GM12878 (cell line): Measurements from ENCODE around the gene NUP85. TPM values are rescaled to one million over a fixed set of nuclear protein-coding genes. Genes with fewer than 3 reads are reported as not detected.
A peak's percentile ranks its signal among the peaks of the same experiment; 100 is the strongest.

Source experiments
- ATAC-seq: fragments of 200-7000 bp; cut with Tn5 transposase; 3 replicates; pipeline ENCODE4 v1.9.1; 2020; ENCODE audit warnings: mild to moderate bottlenecking, moderate library complexity
- BruUV-seq: library from RNA; stranded (reverse); fragments of 400-500 nt; replicated peaks from 2 replicates; lab custom pipeline; 2021; lab: Mats Ljungman, UMichigan
- CTCF ChIA-PET: fragments of 300-600 bp; sonication (Branson Sonifier 250); formaldehyde crosslinking; extraction: SDS; loops from one replicate; lab custom pipeline; 2021; ENCODE audit warnings: inconsistent platforms; lab: Yijun Ruan, JAX
- POLR2A ChIA-PET: fragments of 350-600 bp; formaldehyde crosslinking; extraction: SDS; loops from one replicate; lab custom pipeline; 2021; ENCODE audit warnings: inconsistent platforms; lab: Charles Lee
- RAD21 ChIA-PET: fragments of 300-600 bp; sonication (Branson Sonifier 250); formaldehyde crosslinking; loops from one replicate; lab custom pipeline; 2023; ENCODE audit warnings: antibody characterized with exemption; ENCODE audit not compliant: unreplicated experiment; lab: Charles Lee
- SMC1A ChIA-PET: fragments of 300-600 bp; sonication (Branson Sonifier 250); formaldehyde crosslinking; loops from one replicate; lab custom pipeline; 2023; ENCODE audit not compliant: unreplicated experiment, uncharacterized antibody; lab: Charles Lee
- DNase-seq: peaks from one replicate; pipeline ENCODE4 v3.0.0-alpha.2; 2011; ENCODE audit warnings: low read depth, low spot score
- FAIRE-seq: peaks from 3 replicates; lab custom pipeline; 2011; peaks lifted over from hg19 to GRCh38; lab: Jason Lieb, UNC
- H2AFZ ChIP-seq: 2 replicates; pipeline ENCODE4 v1.6.0; 2011; ENCODE audit warnings: low read depth, low read length, control low read depth; ENCODE audit not compliant: control insufficient read depth
- H3K27ac ChIP-seq: 2 replicates; pipeline ENCODE4 v1.5.1; 2011; ENCODE audit warnings: control low read depth; ENCODE audit not compliant: control insufficient read depth, insufficient read depth
- H3K27me3 ChIP-seq, 2 experiments: replicated peaks in 1 of 2; 2 replicates each; pipeline versions ENCODE4 v1.6.0 to v1.6.1; 2011; ENCODE audit warnings: low read length in 1 of 2; ENCODE audit not compliant: control insufficient read depth in 2 of 2, insufficient read depth in 2 of 2
- H3K36me3 ChIP-seq, 2 experiments: 2 replicates each; pipeline ENCODE4 v1.5.1; 2011; ENCODE audit warnings: low read length in 1 of 2; ENCODE audit not compliant: control insufficient read depth in 2 of 2, insufficient read depth in 2 of 2
- H3K4me1 ChIP-seq: 2 replicates; pipeline ENCODE4 v1.6.1; 2011; ENCODE audit warnings: mild to moderate bottlenecking, low read length, moderate library complexity, mixed read lengths; ENCODE audit not compliant: control insufficient read depth, insufficient read depth
- H3K4me2 ChIP-seq: 2 replicates; pipeline ENCODE4 v1.6.0; 2011; ENCODE audit warnings: control low read depth; ENCODE audit not compliant: control insufficient read depth, insufficient read depth
- H3K4me3 ChIP-seq: fragments of 200-600 bp; sonication (generic); 2 replicates; pipeline ENCODE4 v1.5.1; 2016
- H3K79me2 ChIP-seq: 2 replicates; pipeline ENCODE4 v1.6.0; 2011; ENCODE audit warnings: low read length; ENCODE audit not compliant: control insufficient read depth, insufficient read depth
- H3K9ac ChIP-seq: 2 replicates; pipeline ENCODE4 v1.8.0; 2011; ENCODE audit warnings: low read length, control low read depth, mixed read lengths; ENCODE audit not compliant: control insufficient read depth, insufficient read depth
- H3K9me3 ChIP-seq: replicated peaks from 3 replicates; pipeline ENCODE4 v1.5.1; 2011; ENCODE audit warnings: mild to moderate bottlenecking, low read length; ENCODE audit not compliant: control insufficient read depth, insufficient read depth
- H4K20me1 ChIP-seq: 2 replicates; pipeline ENCODE4 v1.6.0; 2011; ENCODE audit not compliant: control insufficient read depth, insufficient read depth
- CHD2 ChIP-seq: IDR thresholded peaks from 2 replicates; pipeline ENCODE4 v1.6.1; 2011; ENCODE audit warnings: low read depth, low read length, improper control_type of control experiment, borderline replicate concordance
- ETV6 ChIP-seq, 2 experiments: fragments of 450-650 bp in 1 of 2; IDR thresholded peaks in 1 of 2; conservative IDR thresholded peaks in 1 of 2; 2 replicates each; pipeline ENCODE4 v1.6.1; 2014; ENCODE audit warnings: antibody characterized with exemption in 1 of 2, borderline replicate concordance in 1 of 2, low read depth in 1 of 2, mild to moderate bottlenecking in 1 of 2, moderate library complexity in 1 of 2
- FOS ChIP-seq: IDR thresholded peaks from 3 replicates; pipeline ENCODE4 v1.6.1; 2011; ENCODE audit warnings: borderline replicate concordance; ENCODE audit not compliant: insufficient read length; ENCODE audit errors: extremely low read depth
- MEF2A ChIP-seq: IDR thresholded peaks from 2 replicates; pipeline ENCODE4 v1.6.1; 2011; ENCODE audit warnings: low read depth, mild to moderate bottlenecking, low read length, moderate library complexity; ENCODE audit not compliant: insufficient read depth
- MXI1 ChIP-seq: fragments of 150-350 bp; IDR thresholded peaks from 2 replicates; pipeline ENCODE4 v1.6.1; 2011; ENCODE audit warnings: low read depth, mild to moderate bottlenecking, inconsistent platforms, low read length, improper control_type of control experiment
- MYB ChIP-seq: fragments of 150-350 bp; IDR thresholded peaks from 2 replicates; pipeline ENCODE4 v1.6.1; 2014; ENCODE audit warnings: mild to moderate bottlenecking, low read depth, low read length, borderline replicate concordance
- NFIC ChIP-seq: IDR thresholded peaks from 2 replicates; pipeline ENCODE4 v1.6.1; 2012; ENCODE audit warnings: low read depth, mild to moderate bottlenecking, inconsistent platforms, low read length, moderate library complexity
- PAX5 ChIP-seq: IDR thresholded peaks from 2 replicates; pipeline ENCODE4 v1.6.1; 2011; ENCODE audit warnings: low read depth, low read length, borderline replicate concordance
- SMC3 ChIP-seq: IDR thresholded peaks from 2 replicates; pipeline ENCODE4 v1.6.1; 2011; ENCODE audit warnings: low read length, improper control_type of control experiment, borderline replicate concordance
- SREBF2 ChIP-seq: IDR thresholded peaks from 2 replicates; pipeline ENCODE4 v1.6.1; 2012; ENCODE audit warnings: mild to moderate bottlenecking, low read length
- SUZ12 ChIP-seq: fragments of 200-600 bp; sonication (generic); IDR thresholded peaks from one replicate; pipeline ENCODE4 v1.6.1; 2018; ENCODE audit warnings: antibody characterized with exemption, mild to moderate bottlenecking; ENCODE audit not compliant: unreplicated experiment
- ZSCAN29 ChIP-seq: fragments of 450-650 bp; IDR thresholded peaks from 2 replicates; pipeline ENCODE4 v1.6.1; 2017; ENCODE audit warnings: mild to moderate bottlenecking, moderate library complexity
- WGBS: methylation state at CpG from one replicate; pipeline ENCODE4 v1.1.6; 2016; ENCODE audit warnings: low lambda C conversion rate; ENCODE audit not compliant: insufficient replicate concordance, insufficient coverage; ENCODE audit errors: missing lambda C conversion rate; 5-methylcytosine and 5-hydroxymethylcytosine counted together
- in situ Hi-C: fragments of 300-500 bp; cut with MboI; formaldehyde crosslinking; loops from 9 replicates; pipeline ENCODE4 v1.14.3; 2018; ENCODE audit warnings: mixed read lengths
- intact Hi-C: fragments of 100-400 bp; cut with micrococcal nuclease; formaldehyde crosslinking; loops from one replicate; pipeline ENCODE4 v1.14.2; 2022; ENCODE audit not compliant: unreplicated experiment
- polyA plus RNA-seq, 11 experiments: library from polyadenylated mRNA; depleted of rRNA in 4 of 11; unstranded in 6 of 11; stranded (reverse) in 5 of 11; fragments of >200 nt; fragmentation: Nextera tagmentation in 4 of 11; fragmentation: Illumina TruSeq in 1 of 11; extraction: Ambion mirVana in 4 of 11; extraction: Trizol in 1 of 11; gene quantifications; 1 replicate in 1 of 11; 2 replicates in 10 of 11; pipeline versions ENCODE4 v1.2.1 to v1.2.3, GENCODE V29; 2011 to 2016; ENCODE audit warnings: inconsistent platforms in 2 of 11, missing spikeins in 2 of 11, low read depth in 1 of 11
- total RNA-seq, 4 experiments: library from RNA; depleted of rRNA in 3 of 4; stranded (reverse); fragments of >200 nt in 3 of 4; fragmentation: Illumina TruSeq in 1 of 4; extraction: Trizol in 1 of 4; gene quantifications; 2 replicates each; pipeline versions ENCODE4 v1.2.1 to v1.2.3, GENCODE V29; 2013 to 2021
- TF ChIP-seq, protein P1 (sequence below): fragments of 450-650 bp; IDR thresholded peaks from 2 replicates; pipeline ENCODE4 v1.6.1; 2017; ENCODE audit warnings: mild to moderate bottlenecking, low read depth, inconsistent platforms; ENCODE audit not compliant: poor library complexity, severe bottlenecking
- TF ChIP-seq, protein P2 (sequence below): fragments of 150-350 bp; IDR thresholded peaks from 2 replicates; pipeline ENCODE4 v1.6.1; 2016; ENCODE audit warnings: low read depth, low read length
- TF ChIP-seq, protein P3 (sequence below): fragments of 450-650 bp; IDR thresholded peaks from 2 replicates; pipeline ENCODE4 v1.6.1; 2017; ENCODE audit warnings: mild to moderate bottlenecking

Gene NUP85
- total and polyA plus RNA-seq, 10 of the 15 experiments (the other 5 are each of a cell fraction or from before 2014, with no cell fraction given) = 54.0 to 135 (median 95.4) TPM

DNA sequence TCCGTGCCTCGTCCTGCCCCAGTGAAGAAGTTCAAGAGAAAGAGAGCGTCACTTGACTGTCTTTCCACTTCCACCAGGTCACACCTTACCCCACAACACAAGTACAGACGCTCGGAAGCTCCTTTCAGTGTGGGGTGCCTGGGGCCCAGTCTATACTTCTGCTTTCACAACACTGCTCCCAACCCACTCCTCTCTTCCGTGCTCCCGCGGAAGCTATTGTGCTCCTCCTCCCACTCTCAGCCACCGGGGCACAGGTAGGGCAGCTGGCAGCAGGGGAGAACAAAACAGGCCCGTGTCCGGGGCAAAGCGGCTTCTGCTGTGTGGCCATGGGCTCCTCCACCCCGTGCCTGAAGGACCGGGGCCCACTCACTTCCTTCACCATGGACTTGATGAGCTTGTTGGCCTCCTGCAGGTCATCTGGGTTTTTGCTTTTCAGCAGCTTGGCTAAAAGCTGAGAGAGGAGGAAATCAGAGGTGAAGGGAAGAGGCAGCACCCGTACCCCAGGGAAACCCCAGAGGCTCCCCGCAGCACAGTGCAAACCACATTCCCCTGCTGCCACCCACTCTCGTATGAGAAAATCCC, 37.1 kb downstream of the NUP85 start:
- in situ Hi-C loops = no loop called here
- TF ChIP-seq NFIC (no peak), PAX5 (no peak; the same call in 1 of the 2 replicates), FOS (no peak), ZSCAN29 (no peak), MEF2A (no peak), MYB (no peak), MXI1 (no peak), SMC3 (no peak), CHD2 (no peak), SREBF2 (no peak), ETV6 (conservative IDR thresholded peaks at IDR 0.05 in 1 of 2, IDR thresholded peaks at IDR 0.05 in 1 of 2; ENCODE audit: borderline replicate concordance in 1 of 2, low read depth in 1 of 2) (0 out of 4 replicates have a peak, but pooled peaks of 1 of the 2 experiments have one; percentile 25), SUZ12 (no peak)
- TF ChIP-seq, protein P1, sequence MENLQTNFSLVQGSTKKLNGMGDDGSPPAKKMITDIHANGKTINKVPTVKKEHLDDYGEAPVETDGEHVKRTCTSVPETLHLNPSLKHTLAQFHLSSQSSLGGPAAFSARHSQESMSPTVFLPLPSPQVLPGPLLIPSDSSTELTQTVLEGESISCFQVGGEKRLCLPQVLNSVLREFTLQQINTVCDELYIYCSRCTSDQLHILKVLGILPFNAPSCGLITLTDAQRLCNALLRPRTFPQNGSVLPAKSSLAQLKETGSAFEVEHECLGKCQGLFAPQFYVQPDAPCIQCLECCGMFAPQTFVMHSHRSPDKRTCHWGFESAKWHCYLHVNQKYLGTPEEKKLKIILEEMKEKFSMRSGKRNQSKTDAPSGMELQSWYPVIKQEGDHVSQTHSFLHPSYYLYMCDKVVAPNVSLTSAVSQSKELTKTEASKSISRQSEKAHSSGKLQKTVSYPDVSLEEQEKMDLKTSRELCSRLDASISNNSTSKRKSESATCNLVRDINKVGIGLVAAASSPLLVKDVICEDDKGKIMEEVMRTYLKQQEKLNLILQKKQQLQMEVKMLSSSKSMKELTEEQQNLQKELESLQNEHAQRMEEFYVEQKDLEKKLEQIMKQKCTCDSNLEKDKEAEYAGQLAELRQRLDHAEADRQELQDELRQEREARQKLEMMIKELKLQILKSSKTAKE = no peak
- TF ChIP-seq, protein P2, sequence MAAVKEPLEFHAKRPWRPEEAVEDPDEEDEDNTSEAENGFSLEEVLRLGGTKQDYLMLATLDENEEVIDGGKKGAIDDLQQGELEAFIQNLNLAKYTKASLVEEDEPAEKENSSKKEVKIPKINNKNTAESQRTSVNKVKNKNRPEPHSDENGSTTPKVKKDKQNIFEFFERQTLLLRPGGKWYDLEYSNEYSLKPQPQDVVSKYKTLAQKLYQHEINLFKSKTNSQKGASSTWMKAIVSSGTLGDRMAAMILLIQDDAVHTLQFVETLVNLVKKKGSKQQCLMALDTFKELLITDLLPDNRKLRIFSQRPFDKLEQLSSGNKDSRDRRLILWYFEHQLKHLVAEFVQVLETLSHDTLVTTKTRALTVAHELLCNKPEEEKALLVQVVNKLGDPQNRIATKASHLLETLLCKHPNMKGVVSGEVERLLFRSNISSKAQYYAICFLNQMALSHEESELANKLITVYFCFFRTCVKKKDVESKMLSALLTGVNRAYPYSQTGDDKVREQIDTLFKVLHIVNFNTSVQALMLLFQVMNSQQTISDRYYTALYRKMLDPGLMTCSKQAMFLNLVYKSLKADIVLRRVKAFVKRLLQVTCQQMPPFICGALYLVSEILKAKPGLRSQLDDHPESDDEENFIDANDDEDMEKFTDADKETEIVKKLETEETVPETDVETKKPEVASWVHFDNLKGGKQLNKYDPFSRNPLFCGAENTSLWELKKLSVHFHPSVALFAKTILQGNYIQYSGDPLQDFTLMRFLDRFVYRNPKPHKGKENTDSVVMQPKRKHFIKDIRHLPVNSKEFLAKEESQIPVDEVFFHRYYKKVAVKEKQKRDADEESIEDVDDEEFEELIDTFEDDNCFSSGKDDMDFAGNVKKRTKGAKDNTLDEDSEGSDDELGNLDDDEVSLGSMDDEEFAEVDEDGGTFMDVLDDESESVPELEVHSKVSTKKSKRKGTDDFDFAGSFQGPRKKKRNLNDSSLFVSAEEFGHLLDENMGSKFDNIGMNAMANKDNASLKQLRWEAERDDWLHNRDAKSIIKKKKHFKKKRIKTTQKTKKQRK = no peak
- TF ChIP-seq, protein P3, sequence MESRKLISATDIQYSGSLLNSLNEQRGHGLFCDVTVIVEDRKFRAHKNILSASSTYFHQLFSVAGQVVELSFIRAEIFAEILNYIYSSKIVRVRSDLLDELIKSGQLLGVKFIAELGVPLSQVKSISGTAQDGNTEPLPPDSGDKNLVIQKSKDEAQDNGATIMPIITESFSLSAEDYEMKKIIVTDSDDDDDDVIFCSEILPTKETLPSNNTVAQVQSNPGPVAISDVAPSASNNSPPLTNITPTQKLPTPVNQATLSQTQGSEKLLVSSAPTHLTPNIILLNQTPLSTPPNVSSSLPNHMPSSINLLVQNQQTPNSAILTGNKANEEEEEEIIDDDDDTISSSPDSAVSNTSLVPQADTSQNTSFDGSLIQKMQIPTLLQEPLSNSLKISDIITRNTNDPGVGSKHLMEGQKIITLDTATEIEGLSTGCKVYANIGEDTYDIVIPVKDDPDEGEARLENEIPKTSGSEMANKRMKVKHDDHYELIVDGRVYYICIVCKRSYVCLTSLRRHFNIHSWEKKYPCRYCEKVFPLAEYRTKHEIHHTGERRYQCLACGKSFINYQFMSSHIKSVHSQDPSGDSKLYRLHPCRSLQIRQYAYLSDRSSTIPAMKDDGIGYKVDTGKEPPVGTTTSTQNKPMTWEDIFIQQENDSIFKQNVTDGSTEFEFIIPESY = no peak

More for the DNA sequence above, 37.1 kb downstream of the NUP85 start:
- ChIA-PET RAD21 (interaction anchor here (1.1 to 2.1 kb wide), 2 partner anchors 19 to 163 kb away, joined by 4 read pairs; partner anchors contain the start of genes GGA3, GRB2 and MRPS7), POLR2A (interaction anchor here (2.2 to 3.6 kb wide), 2 partner anchors 18 to 47 kb away, joined by 5 to 21 read pairs; partner anchors contain the start of genes GGA3, MRPS7 and SLC25A19), SMC1A (interaction anchor here (0.6 to 1.3 kb wide), 2 partner anchors 40 to 41 kb away, joined by 3 read pairs; no protein-coding TSS in a partner anchor), CTCF (interaction anchor here (0.7 to 4.3 kb wide), 8 partner anchors 14 to 170 kb away, joined by 3 to 30 read pairs (median 4); partner anchors contain the start of genes GGA3, MIF4GD, MRPS7 and NUP85)
- no TSS peak for BruUV-seq
- Histone ChIP-seq H3K36me3 (peaks cover 52 to 68% of the 10 kb centered on the region in 2 experiments), H3K4me3 (no peak overlapping the region), H2AFZ (no peak overlapping the region), H3K9me3 (no peaks in the 10 kb centered on the region), H3K4me1 (peaks cover 43% of the 10 kb centered on the region), H3K27me3 (no peaks in the 10 kb centered on the region), H3K79me2 (peaks cover 2% of the 10 kb centered on the region), H3K27ac (peak overlapping the region; percentile 55), H4K20me1 (no peaks in the 10 kb centered on the region; the same call in 1 of the 2 replicates), H3K4me2 (peak overlapping the region; percentile 50), H3K9ac (0 out of 2 replicates have a peak overlapping the region, but pooled peaks have one; percentile 1)
- intact Hi-C loops = no loop called here
- WGBS = 12% methylated on average over 17 of the region's 17 CpGs
- ATAC-seq (no peak), FAIRE-seq (no peak), DNase-seq (no peak)
